DMS53 (cell line): Measurements from ENCODE around the gene TIPIN.
"Not testable (repeated sequence)": the region's sequence is repeated elsewhere in the genome, so short reads cannot be mapped to it uniquely, and the experiment has no call there.

Source experiments
- DNase-seq: peaks from one replicate; lab custom pipeline; 2025; lab: John Stamatoyannopoulos, UW

The TIPIN gene

DNA sequence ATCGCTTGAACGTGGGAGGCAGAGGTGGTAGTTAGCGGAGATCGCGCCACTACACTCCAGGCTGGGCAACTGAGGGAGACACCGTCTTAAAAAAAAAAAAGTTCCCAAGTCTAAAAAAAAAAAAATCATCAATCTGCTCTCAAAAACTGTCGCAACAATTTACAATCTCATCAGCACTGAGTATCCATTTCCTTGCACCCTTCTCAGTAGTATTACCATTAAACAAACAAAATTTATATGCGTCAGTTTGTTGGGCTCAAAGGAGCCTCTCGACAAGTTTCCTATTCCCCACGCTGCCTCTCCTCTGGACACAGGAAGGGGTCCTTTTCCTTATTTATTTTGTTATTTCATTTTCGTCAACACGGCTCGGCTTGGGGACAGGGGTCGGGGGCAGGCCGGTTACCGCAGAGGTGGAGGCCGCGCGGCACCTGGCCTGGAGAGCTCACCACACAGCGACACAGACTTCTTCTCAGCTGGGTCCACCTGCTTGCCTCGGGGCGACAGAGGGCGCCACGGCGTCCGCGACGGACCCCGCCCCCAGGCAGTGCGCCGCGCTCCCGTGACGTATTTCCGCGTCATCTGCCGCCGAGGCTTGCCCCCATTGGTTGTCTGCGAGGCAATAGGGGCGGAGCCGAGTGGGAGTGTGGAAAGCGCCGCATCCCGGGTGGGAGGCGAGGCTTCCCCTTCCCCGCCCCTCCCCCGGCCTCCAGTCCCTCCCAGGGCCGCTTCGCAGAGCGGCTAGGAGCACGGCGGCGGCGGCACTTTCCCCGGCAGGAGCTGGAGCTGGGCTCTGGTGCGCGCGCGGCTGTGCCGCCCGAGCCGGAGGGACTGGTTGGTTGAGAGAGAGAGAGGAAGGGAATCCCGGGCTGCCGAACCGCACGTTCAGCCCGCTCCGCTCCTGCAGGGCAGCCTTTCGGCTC, 30.0 kb upstream of the TIPIN start, which contains the start of gene MAP2K1:
MAP2K1 (plus strand) TSS at position 709 of the 920 bp plus-strand sequence. CDS start 436 bp downstream, outside the sequence.
- peak; percentile 98 for DNase-seq

DNA sequence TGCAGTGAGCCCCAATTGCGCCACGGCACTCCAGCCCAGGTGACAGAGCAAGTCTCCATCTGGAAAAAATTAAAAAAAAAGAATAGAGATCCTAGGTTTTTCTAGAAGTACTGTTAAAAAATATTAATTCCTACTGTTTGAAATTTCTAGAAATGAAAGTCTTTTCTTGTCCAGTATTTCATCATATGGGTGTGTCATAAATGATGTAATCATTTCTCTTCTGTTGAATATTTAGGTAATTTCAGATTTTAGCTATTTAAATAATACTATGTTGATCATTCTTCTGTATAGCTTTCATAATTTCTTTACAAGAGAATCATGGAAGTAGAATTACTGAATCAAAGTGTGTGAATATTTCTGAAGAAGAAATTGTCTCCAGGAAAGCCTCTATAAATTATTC, 24.9 kb upstream of the TIPIN start:
- DNase-seq, result not testable (repeated sequence)

DNA sequence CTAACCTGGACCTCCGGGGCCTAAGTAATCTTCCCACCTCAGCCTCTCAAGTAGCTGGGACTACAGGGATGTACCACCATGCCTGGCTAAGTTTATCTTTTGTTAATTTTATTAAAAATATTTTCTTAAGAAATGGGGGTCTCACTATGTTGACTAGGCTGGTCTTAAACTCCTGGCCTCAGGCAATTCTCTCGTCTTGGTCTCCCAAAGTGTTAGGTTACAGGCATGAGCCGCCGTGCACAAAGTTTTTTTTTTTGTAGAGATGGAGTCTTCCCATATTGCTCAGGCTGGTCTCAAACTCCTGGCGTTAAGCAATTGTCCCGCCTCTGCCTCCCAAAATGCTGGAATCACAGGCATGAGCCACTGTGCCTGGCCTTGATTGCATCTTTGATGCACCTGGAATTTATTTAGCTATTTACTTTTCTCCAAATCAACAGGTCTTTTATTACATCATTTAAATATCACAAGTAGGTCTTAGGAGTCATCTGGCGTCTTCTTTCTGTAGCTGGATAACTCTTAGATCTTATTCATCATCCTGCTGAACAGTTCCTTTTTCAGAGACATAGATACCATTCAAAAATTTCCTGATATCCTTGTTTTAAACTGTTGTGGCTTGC, 22.4 kb upstream of the TIPIN start:
- DNase-seq, result no peak

- no peak for DNase-seq
These were observed 17.7 kb upstream of the TIPIN start for GRCh38 chr15:66374179-66374578.

- peak; percentile 57 for DNase-seq
These were observed 13.5 kb upstream of the TIPIN start for GRCh38 chr15:66369773-66370651.

DNA sequence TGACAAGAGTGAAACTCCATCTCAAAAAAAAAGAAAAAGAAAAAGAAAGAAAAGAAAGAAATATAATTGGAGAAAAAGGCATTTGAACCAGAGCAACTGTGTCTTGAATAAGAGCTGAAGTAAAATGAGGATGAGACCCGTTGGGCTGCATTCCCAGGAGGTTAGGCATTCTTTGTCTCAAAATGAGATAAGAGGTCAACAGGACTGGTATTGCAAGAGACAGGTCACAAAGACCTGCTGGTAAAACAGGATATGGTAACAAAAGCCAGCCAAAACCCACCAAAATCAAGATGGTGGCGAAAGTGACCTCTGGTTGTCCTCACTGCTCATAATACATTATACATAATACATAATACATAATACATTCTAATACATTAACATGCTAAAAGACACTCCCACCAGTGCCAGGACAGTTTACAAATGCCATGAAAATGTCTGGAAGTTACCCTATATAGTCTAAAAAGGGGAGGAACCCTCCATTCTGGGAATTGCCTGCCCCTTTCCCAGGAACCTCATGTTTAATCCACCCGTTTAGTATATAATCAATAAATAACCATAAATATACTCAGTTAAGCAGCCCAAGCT, 8.6 kb upstream of the TIPIN start:
- DNase-seq, result no peak

DNA sequence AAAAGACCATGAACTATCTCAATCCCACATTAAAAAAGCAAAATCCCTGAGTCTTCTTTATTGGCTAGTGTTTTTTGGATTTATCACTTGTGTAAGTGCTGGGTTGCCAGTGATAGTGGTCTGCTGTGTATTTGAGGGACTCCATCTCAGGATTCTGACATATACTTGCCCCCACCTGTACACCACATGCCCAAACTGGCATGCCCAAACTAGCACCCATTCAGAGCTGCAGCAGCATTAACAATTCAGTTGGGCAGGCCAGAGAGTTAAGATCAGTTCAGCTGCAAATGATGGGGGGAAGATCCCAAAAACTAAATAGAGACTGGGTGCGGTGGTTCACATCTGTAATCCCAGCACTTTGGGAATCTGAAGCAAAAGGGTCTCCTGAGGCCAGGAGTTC, 6.3 kb upstream of the TIPIN start:
- DNase-seq, result no peak

DNA sequence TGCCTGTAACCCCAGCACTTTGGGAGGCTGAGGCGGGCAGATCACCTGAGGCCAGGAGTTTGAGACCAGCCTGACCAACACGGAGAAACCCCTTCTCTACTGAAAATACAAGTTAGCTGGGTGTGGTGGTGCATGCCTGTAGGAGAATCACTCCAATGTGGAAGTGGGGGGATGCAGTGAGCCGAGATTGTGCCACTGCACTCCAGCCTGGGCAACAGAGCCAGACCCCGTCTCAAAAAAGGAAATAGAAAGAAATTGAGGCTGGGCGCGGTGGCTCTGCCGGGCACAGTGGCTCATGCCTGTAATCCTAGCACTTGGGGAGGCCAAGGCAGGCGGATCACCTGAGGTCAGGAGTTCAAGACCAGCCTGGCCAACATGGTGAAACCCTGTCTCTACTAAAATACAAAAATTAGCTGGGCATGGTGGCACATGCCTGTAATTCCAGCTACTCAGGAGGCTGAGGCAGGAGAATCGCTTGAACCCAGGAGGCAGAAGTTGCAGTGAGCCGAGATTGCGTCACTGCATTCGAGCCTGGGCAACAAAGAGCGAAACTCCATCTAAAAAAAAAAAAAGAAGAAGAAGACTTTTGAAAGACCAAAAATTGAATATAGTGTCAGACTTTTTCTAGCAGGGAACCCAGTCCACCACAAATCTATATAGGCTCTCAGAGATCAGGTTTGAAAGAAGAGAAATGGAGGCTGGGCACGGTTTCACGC, 5.4 kb upstream of the TIPIN start:
- DNase-seq, result not testable (repeated sequence)

- DNase-seq, result peak; percentile 27
These were observed 3.3 kb upstream of the TIPIN start for GRCh38 chr15:66359740-66360139.

DNA sequence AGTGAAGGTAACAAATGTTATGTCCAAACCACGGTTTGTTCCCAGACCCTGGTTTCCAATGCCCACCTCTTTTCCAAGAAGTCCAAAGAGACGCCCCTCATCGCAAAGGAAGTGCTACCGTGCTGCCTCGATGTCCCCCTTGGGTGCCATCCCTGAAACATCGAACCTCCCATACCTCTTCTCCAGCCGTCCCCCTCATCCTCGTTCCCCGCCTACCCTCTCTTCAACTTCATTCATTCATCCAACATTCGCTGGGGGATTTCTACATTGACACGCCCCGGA, 467 bp downstream of the TIPIN start:
- DNase-seq, result no peak

DNA sequence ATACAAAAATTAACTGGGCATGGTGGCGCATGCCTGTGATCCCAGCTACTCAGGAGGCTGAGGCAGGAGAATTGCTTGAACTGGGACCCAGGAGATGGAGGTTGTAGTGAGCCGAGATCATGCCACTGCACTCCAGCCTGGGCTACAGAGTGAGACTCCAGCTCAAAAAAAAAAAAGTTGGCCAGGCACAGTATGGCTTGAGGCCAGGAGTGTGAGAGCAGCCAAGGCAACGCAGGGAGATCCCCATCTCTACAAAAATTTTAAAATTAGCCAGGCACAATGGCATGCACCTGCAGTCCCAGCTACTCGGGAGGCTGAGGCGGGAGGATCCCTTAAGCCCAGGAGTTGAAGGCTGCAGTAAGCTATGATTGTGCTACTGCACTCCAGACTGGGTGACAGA, 8.0 kb downstream of the TIPIN start:
- not testable (repeated sequence) for DNase-seq

DNA sequence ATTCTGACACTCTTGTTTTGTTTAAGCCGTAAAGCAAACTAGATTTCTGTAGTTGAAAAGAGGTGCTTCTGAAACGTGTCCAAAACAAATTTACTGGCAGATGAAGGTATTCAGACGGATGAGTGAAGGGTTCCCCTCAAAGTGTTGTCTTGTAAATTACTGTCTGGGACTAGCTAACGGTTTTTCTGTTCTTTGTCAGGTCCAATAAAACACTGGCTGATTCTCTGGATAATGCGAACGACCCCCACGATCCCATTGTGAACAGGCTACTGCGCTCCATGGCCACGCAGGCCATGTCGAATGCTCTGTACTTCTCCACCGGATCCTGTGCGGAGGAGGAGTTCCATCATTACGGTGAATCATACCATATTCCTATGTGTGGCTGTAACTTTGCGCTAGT, 27.7 kb downstream of the TIPIN start:
- DNase-seq, result no peak

GRCh38 chr15:66327736-66328135, 28.7 kb downstream of the TIPIN start:
- no peak for DNase-seq

- DNase-seq, result no peak
These were observed 30.4 kb downstream of the TIPIN start for GRCh38 chr15:66326051-66326450.

GRCh38 chr15:66323312-66323928, 33.1 kb downstream of the TIPIN start:
- no peak for DNase-seq

DNA sequence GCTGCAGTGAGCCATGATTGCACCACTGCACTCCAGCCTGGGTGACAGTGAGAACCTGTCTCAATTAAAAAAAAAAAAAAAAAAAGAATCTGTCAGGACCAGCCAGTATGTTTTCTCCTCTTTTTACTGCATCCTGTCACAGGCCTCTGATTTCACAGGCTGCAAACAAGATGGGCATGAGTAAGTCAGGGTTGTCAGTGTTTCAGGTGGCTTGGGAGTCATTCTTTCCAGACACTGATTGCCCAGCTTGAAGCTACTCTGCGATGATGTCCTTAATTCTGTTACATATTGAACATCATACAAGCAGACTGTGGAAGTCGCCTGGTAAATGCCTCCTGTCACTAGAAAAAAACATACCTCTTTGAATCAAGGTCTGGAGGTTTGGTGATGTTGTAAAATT, 44.3 kb downstream of the TIPIN start:
- DNase-seq, result no peak

- DNase-seq, result no peak
These were observed 45.7 kb downstream of the TIPIN start for GRCh38 chr15:66310786-66311185.

- no peak for DNase-seq
These were observed 46.7 kb downstream of the TIPIN start for GRCh38 chr15:66309828-66310227.

- no peak for DNase-seq
These were observed 48.0 kb downstream of the TIPIN start for GRCh38 chr15:66308531-66308930.

- no peak for DNase-seq
These were observed 50.1 kb downstream of the TIPIN start for GRCh38 chr15:66306381-66306780.

GRCh38 chr15:66304425-66304824, 52.1 kb downstream of the TIPIN start:
- DNase-seq, result not testable (repeated sequence)
